Smooth muscle cell (in vitro differentiated cells): Measurements from ENCODE around the gene SPATA3. TPM values are rescaled to one million over a fixed set of nuclear protein-coding genes. Genes with fewer than 3 reads are reported as not detected.
"Not testable (repeated sequence)": the region's sequence is repeated elsewhere in the genome, so short reads cannot be mapped to it uniquely, and the experiment has no call there.

Source experiments
- DNase-seq: peaks from one replicate; lab custom pipeline; 2025; ENCODE audit not compliant: unreplicated experiment; lab: John Stamatoyannopoulos, UW
- H2AFZ ChIP-seq: fragments of 200-600 bp; sonication (generic); 2 replicates; pipeline ENCODE4 v1.6.0; 2016; ENCODE audit warnings: antibody characterized with exemption, low read depth, mild to moderate bottlenecking
- H3F3A ChIP-seq: fragments of 200-600 bp; sonication (generic); 2 replicates; pipeline ENCODE4 v1.6.0; 2017; ENCODE audit warnings: antibody characterized with exemption, low read depth
- H3K27ac ChIP-seq: fragments of 200-600 bp; sonication (generic); 2 replicates; pipeline ENCODE4 v1.5.1; 2016; ENCODE audit warnings: low read depth, mild to moderate bottlenecking
- H3K27me3 ChIP-seq: fragments of 200-600 bp; sonication (generic); 2 replicates; pipeline ENCODE4 v1.6.1; 2016; ENCODE audit warnings: low read depth, mild to moderate bottlenecking
- H3K36me3 ChIP-seq: fragments of 200-600 bp; sonication (generic); 2 replicates; pipeline ENCODE4 v1.5.1; 2016; ENCODE audit warnings: low read depth
- H3K4me1 ChIP-seq: fragments of 200-600 bp; sonication (generic); 2 replicates; pipeline ENCODE4 v1.5.1; 2016; ENCODE audit warnings: low read depth
- H3K4me2 ChIP-seq: fragments of 200-600 bp; sonication (generic); 2 replicates; pipeline ENCODE4 v1.6.0; 2016; ENCODE audit warnings: mild to moderate bottlenecking
- H3K4me3 ChIP-seq: fragments of 200-600 bp; sonication (generic); 2 replicates; pipeline ENCODE4 v1.5.1; 2016; ENCODE audit warnings: mild to moderate bottlenecking
- H3K79me2 ChIP-seq: fragments of 200-600 bp; sonication (generic); 2 replicates; pipeline ENCODE4 v1.6.0; 2016; ENCODE audit warnings: low read depth, mild to moderate bottlenecking
- H3K9ac ChIP-seq: fragments of 200-600 bp; sonication (generic); 2 replicates; pipeline ENCODE4 v1.6.0; 2016; ENCODE audit warnings: low read depth
- H3K9me3 ChIP-seq: fragments of 200-600 bp; sonication (generic); replicated peaks from 2 replicates; pipeline ENCODE4 v1.5.1; 2016; ENCODE audit warnings: low read depth
- H4K20me1 ChIP-seq: fragments of 200-600 bp; sonication (generic); 2 replicates; pipeline ENCODE4 v1.6.0; 2016; ENCODE audit warnings: low read depth
- WGBS: methylation state at CpG from one replicate; pipeline ENCODE4 v1.1.7; 2016; ENCODE audit warnings: low lambda C conversion rate; 5-methylcytosine and 5-hydroxymethylcytosine counted together
- polyA plus RNA-seq: library from polyadenylated mRNA; unstranded; fragments of >200 nt; fragmentation: Nextera tagmentation; extraction: Ambion mirVana; gene quantifications from 2 replicates; pipeline ENCODE4 v1.2.1, GENCODE V29; 2016
- total RNA-seq: library from RNA; depleted of rRNA; stranded (reverse); fragments of >200 nt; gene quantifications from 2 replicates; pipeline ENCODE4 v1.2.3, GENCODE V29; 2014
- TF ChIP-seq, protein P1 (sequence below): fragments of 200-600 bp; sonication (generic); IDR thresholded peaks from 2 replicates; pipeline ENCODE4 v1.5.1; 2017; ENCODE audit warnings: borderline replicate concordance, mild to moderate bottlenecking, antibody characterized with exemption; ENCODE audit not compliant: insufficient read depth, poor library complexity, severe bottlenecking

Gene SPATA3
- total and polyA plus RNA-seq, 2 experiments from 2014 or later = not detected

- no peak for DNase-seq
- Histone ChIP-seq H3K4me3 (no peak overlapping the region), H2AFZ (no peak overlapping the region), H3K27me3 (no peaks in the 10 kb centered on the region), H3K4me1 (no peaks in the 10 kb centered on the region), H4K20me1 (no peaks in the 10 kb centered on the region), H3K79me2 (no peaks in the 10 kb centered on the region), H3K9me3 (no peaks in the 10 kb centered on the region), H3K4me2 (no peak overlapping the region), H3K9ac (no peak overlapping the region), H3F3A (no peaks in the 10 kb centered on the region), H3K27ac (no peak overlapping the region), H3K36me3 (no peaks in the 10 kb centered on the region)
- WGBS = 97% methylated on average over 3 of the region's 3 CpGs
- TF ChIP-seq, protein P1, sequence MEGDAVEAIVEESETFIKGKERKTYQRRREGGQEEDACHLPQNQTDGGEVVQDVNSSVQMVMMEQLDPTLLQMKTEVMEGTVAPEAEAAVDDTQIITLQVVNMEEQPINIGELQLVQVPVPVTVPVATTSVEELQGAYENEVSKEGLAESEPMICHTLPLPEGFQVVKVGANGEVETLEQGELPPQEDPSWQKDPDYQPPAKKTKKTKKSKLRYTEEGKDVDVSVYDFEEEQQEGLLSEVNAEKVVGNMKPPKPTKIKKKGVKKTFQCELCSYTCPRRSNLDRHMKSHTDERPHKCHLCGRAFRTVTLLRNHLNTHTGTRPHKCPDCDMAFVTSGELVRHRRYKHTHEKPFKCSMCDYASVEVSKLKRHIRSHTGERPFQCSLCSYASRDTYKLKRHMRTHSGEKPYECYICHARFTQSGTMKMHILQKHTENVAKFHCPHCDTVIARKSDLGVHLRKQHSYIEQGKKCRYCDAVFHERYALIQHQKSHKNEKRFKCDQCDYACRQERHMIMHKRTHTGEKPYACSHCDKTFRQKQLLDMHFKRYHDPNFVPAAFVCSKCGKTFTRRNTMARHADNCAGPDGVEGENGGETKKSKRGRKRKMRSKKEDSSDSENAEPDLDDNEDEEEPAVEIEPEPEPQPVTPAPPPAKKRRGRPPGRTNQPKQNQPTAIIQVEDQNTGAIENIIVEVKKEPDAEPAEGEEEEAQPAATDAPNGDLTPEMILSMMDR = no peak
Measured at GRCh38 chr2:231018184-231018583, 22.3 kb downstream of the SPATA3 start.

- H3K4me3 ChIP-seq, H3K9ac ChIP-seq, H3F3A ChIP-seq, H2AFZ ChIP-seq, H3K36me3 ChIP-seq, H3K27ac ChIP-seq, H3K9me3 ChIP-seq, H3K4me2 ChIP-seq, H3K27me3 ChIP-seq, H3K79me2 ChIP-seq, H3K4me1 ChIP-seq, H4K20me1 ChIP-seq, DNase-seq: not testable (repeated sequence)
- WGBS = 98% methylated on average over 3 of the region's 3 CpGs
Measured at GRCh38 chr2:231025059-231025458, 29.1 kb downstream of the SPATA3 start.

GRCh38 chr2:231028889-231029288 is 33.0 kb downstream of the SPATA3 start:
- Histone ChIP-seq H3K4me1 (no peaks in the 10 kb centered on the region), H3K27me3 (peaks cover 15% of the 10 kb centered on the region), H3K27ac (no peak overlapping the region), H3K4me3 (no peak overlapping the region), H3K36me3 (no peaks in the 10 kb centered on the region), H2AFZ (no peak overlapping the region), H3F3A (no peaks in the 10 kb centered on the region), H3K4me2 (no peak overlapping the region), H3K9ac (no peak overlapping the region), H3K9me3 (no peaks in the 10 kb centered on the region), H3K79me2 (no peaks in the 10 kb centered on the region), H4K20me1 (no peaks in the 10 kb centered on the region)
- TF ChIP-seq, protein P1 = no peak
- DNase-seq = no peak

- H3K79me2 ChIP-seq = no peaks in the 10 kb centered on the region
- H3K27ac ChIP-seq = no peak overlapping the region
- DNase-seq = no peak
- no peak overlapping the region for H3K4me3 ChIP-seq
- TF ChIP-seq, protein P1 = no peak
- no peak overlapping the region for H2AFZ ChIP-seq
- H3K9me3 ChIP-seq = no peaks in the 10 kb centered on the region
- 88% methylated on average over 9 of the region's 9 CpGs for WGBS
- H3K4me1 ChIP-seq = no peaks in the 10 kb centered on the region
- no peaks in the 10 kb centered on the region for H3F3A ChIP-seq
- H3K36me3 ChIP-seq = no peaks in the 10 kb centered on the region
- H3K9ac ChIP-seq = no peak overlapping the region
- no peaks in the 10 kb centered on the region for H4K20me1 ChIP-seq
- no peak overlapping the region for H3K4me2 ChIP-seq
- peaks cover 19% of the 10 kb centered on the region for H3K27me3 ChIP-seq
Measured at GRCh38 chr2:231029563-231029962, 33.6 kb downstream of the SPATA3 start.
